Mononuclear cell (primary cell): Measurements from ENCODE around the gene KRT80. TPM values are rescaled to one million over a fixed set of nuclear protein-coding genes. Genes with fewer than 3 reads are reported as not detected.

Experiments
- H3K27me3 ChIP-seq: 2 replicates; pipeline ENCODE4 v1.6.0; 2011; ENCODE audit warnings: low read length, control low read depth; ENCODE audit not compliant: insufficient read depth
- H3K4me1 ChIP-seq: 2 replicates; pipeline ENCODE4 v1.5.1; 2011; ENCODE audit warnings: mild to moderate bottlenecking, low read length, control low read depth; ENCODE audit not compliant: insufficient read depth
- H3K4me3 ChIP-seq: 2 replicates; pipeline ENCODE4 v1.5.1; 2011; ENCODE audit warnings: mild to moderate bottlenecking, low read length, moderate library complexity
- H3K9me3 ChIP-seq: 2 replicates; pipeline ENCODE4 v1.5.1; 2011; ENCODE audit warnings: low read depth, mild to moderate bottlenecking, control low read depth, low read length
- total RNA-seq: library from RNA; depleted of rRNA; stranded (reverse); fragments of >200 nt; gene quantifications from one replicate; pipeline ENCODE4 v1.2.3, GENCODE V29; 2012

KRT80 gene
- total RNA-seq, 1 donor, result not detected

GRCh38 chr12:52221070-52221781 is 29.4 kb upstream of the KRT80 start:
- Histone ChIP-seq H3K4me1 (peaks cover 23% of the 10 kb centered on the region), H3K9me3 (no peaks in the 10 kb centered on the region), H3K27me3 (peaks cover 22% of the 10 kb centered on the region), H3K4me3 (no peak overlapping the region)

- Histone ChIP-seq H3K9me3 (no peaks in the 10 kb centered on the region), H3K27me3 (peaks cover 20% of the 10 kb centered on the region), H3K4me3 (no peak overlapping the region), H3K4me1 (peaks cover 15% of the 10 kb centered on the region)
Observed at GRCh38 chr12:52220477-52220876, 28.7 kb upstream of the KRT80 start.

GRCh38 chr12:52218001-52218400 is 26.2 kb upstream of the KRT80 start:
- H3K4me3 ChIP-seq, result no peak overlapping the region
- H3K27me3 ChIP-seq, result peaks cover 12% of the 10 kb centered on the region
- H3K4me1 ChIP-seq, result peaks cover 19% of the 10 kb centered on the region
- no peaks in the 10 kb centered on the region for H3K9me3 ChIP-seq

GRCh38 chr12:52217223-52217622 is 25.4 kb upstream of the KRT80 start:
- Histone ChIP-seq H3K4me1 (peaks cover 14% of the 10 kb centered on the region), H3K27me3 (peaks cover 6% of the 10 kb centered on the region), H3K4me3 (no peak overlapping the region), H3K9me3 (no peaks in the 10 kb centered on the region)

- no peak overlapping the region for H3K4me3 ChIP-seq
- H3K4me1 ChIP-seq, result peaks cover 10% of the 10 kb centered on the region
- H3K9me3 ChIP-seq, result no peaks in the 10 kb centered on the region
- peaks cover 2% of the 10 kb centered on the region for H3K27me3 ChIP-seq
Observed at GRCh38 chr12:52216807-52217206, 25.0 kb upstream of the KRT80 start.

- H3K4me1 ChIP-seq, result peaks cover 8% of the 10 kb centered on the region
- H3K4me3 ChIP-seq, result no peak overlapping the region
- no peaks in the 10 kb centered on the region for H3K9me3 ChIP-seq
- H3K27me3 ChIP-seq, result no peaks in the 10 kb centered on the region
Observed at GRCh38 chr12:52216100-52216499, 24.3 kb upstream of the KRT80 start.

- H3K4me3 ChIP-seq, result no peak overlapping the region
- H3K9me3 ChIP-seq, result no peaks in the 10 kb centered on the region
- H3K27me3 ChIP-seq, result no peaks in the 10 kb centered on the region
- peaks cover 12% of the 10 kb centered on the region for H3K4me1 ChIP-seq
Observed at GRCh38 chr12:52215587-52216031, 23.8 kb upstream of the KRT80 start.

- no peak overlapping the region for H3K4me3 ChIP-seq
- H3K27me3 ChIP-seq, result no peaks in the 10 kb centered on the region
- H3K9me3 ChIP-seq, result no peaks in the 10 kb centered on the region
- H3K4me1 ChIP-seq, result peaks cover 24% of the 10 kb centered on the region
Observed at GRCh38 chr12:52214421-52214802, 22.6 kb upstream of the KRT80 start.

- Histone ChIP-seq H3K4me1 (peaks cover 24% of the 10 kb centered on the region), H3K4me3 (no peak overlapping the region), H3K9me3 (no peaks in the 10 kb centered on the region), H3K27me3 (no peaks in the 10 kb centered on the region)
Observed at GRCh38 chr12:52213564-52214420, 22.0 kb upstream of the KRT80 start.

- Histone ChIP-seq H3K9me3 (no peaks in the 10 kb centered on the region), H3K4me1 (peaks cover 24% of the 10 kb centered on the region), H3K4me3 (no peak overlapping the region), H3K27me3 (no peaks in the 10 kb centered on the region)
Observed at GRCh38 chr12:52212701-52213563, 21.1 kb upstream of the KRT80 start.

GRCh38 chr12:52211716-52212585 is 20.1 kb upstream of the KRT80 start:
- Histone ChIP-seq H3K27me3 (no peaks in the 10 kb centered on the region), H3K4me3 (no peak overlapping the region), H3K9me3 (no peaks in the 10 kb centered on the region), H3K4me1 (peaks cover 24% of the 10 kb centered on the region)

GRCh38 chr12:52210925-52211650 is 19.3 kb upstream of the KRT80 start:
- H3K4me3 ChIP-seq, result no peak overlapping the region

GRCh38 chr12:52210186-52210924 is 18.5 kb upstream of the KRT80 start:
- Histone ChIP-seq H3K4me3 (no peak overlapping the region), H3K4me1 (peaks cover 27% of the 10 kb centered on the region), H3K9me3 (no peaks in the 10 kb centered on the region), H3K27me3 (no peaks in the 10 kb centered on the region)

More at GRCh38 chr12:52210925-52211650, 19.3 kb upstream of the KRT80 start:
- no peaks in the 10 kb centered on the region for H3K9me3 ChIP-seq
- peaks cover 24% of the 10 kb centered on the region for H3K4me1 ChIP-seq
- no peaks in the 10 kb centered on the region for H3K27me3 ChIP-seq
